HepG2 (cell line): ENCODE data around the gene ZNF526. TPM values are rescaled to one million over a fixed set of nuclear protein-coding genes. Genes with fewer than 3 reads are reported as not detected.

ENCODE experiments used
- ATF3 ChIP-seq: sonication (generic); formaldehyde crosslinking; IDR thresholded peaks from 2 replicates; pipeline ENCODE4 v1.4.0; 2020; ENCODE audit warnings: missing genetic modification reagents
- BRD4 ChIP-seq: sonication (generic); formaldehyde crosslinking; IDR thresholded peaks from 2 replicates; pipeline ENCODE4 v1.4.0; 2020; ENCODE audit warnings: missing genetic modification reagents
- GABPB1 ChIP-seq: IDR thresholded peaks from 2 replicates; pipeline ENCODE4 v1.6.1; 2016; ENCODE audit warnings: mild to moderate bottlenecking, missing genetic modification reagents, moderate library complexity, missing compliant biosample characterization
- HOXA7 ChIP-seq: sonication (generic); formaldehyde crosslinking; IDR thresholded peaks from 2 replicates; pipeline ENCODE4 v1.8.1; 2022; ENCODE audit warnings: mild to moderate bottlenecking, missing genetic modification reagents, moderate library complexity
- KLF15 ChIP-seq: sonication (generic); formaldehyde crosslinking; IDR thresholded peaks from 2 replicates; pipeline ENCODE4 v1.8.1; 2023; ENCODE audit warnings: borderline replicate concordance, mild to moderate bottlenecking, inconsistent platforms, missing genetic modification reagents, mixed read lengths
- PAWR ChIP-seq: sonication (generic); formaldehyde crosslinking; IDR thresholded peaks from 2 replicates; pipeline ENCODE4 v1.4.0; 2020; ENCODE audit warnings: missing genetic modification reagents, mild to moderate bottlenecking, borderline replicate concordance
- PAXIP1 ChIP-seq: sonication (generic); formaldehyde crosslinking; conservative IDR thresholded peaks from 2 replicates; pipeline ENCODE4 v1.4.0; 2020; ENCODE audit warnings: mild to moderate bottlenecking, missing genetic modification reagents, moderate library complexity
- PRDM10 ChIP-seq: sonication (generic); formaldehyde crosslinking; IDR thresholded peaks from 2 replicates; pipeline ENCODE4 v1.4.0; 2020; ENCODE audit warnings: low read depth, missing genetic modification reagents
- SALL1 ChIP-seq: sonication (generic); formaldehyde crosslinking; IDR thresholded peaks from 2 replicates; pipeline ENCODE4 v1.8.0; 2022; ENCODE audit warnings: mild to moderate bottlenecking, missing genetic modification reagents
- SAP130 ChIP-seq: IDR thresholded peaks from 2 replicates; pipeline ENCODE4 v1.6.1; 2016; ENCODE audit warnings: low read depth
- SRY ChIP-seq: sonication (generic); formaldehyde crosslinking; IDR thresholded peaks from 2 replicates; pipeline ENCODE4 v1.8.0; 2022; ENCODE audit warnings: mild to moderate bottlenecking, missing genetic modification reagents
- TGIF2 ChIP-seq: IDR thresholded peaks from 2 replicates; pipeline ENCODE4 v1.6.1; 2016; ENCODE audit warnings: control low read depth, missing compliant biosample characterization
- TOE1 ChIP-seq: sonication (generic); formaldehyde crosslinking; IDR thresholded peaks from 2 replicates; pipeline ENCODE4 v1.4.0; 2020; ENCODE audit warnings: mild to moderate bottlenecking, missing genetic modification reagents
- ZBTB14 ChIP-seq: sonication (generic); formaldehyde crosslinking; IDR thresholded peaks from 2 replicates; pipeline ENCODE4 v1.4.0; 2020; ENCODE audit warnings: missing genetic modification reagents
- ZBTB25 ChIP-seq: IDR thresholded peaks from 2 replicates; pipeline ENCODE4 v1.6.1; 2018; ENCODE audit warnings: missing genetic modification reagents
- ZGPAT ChIP-seq: IDR thresholded peaks from 2 replicates; pipeline ENCODE4 v1.6.1; 2016; ENCODE audit warnings: mild to moderate bottlenecking
- ZNF260 ChIP-seq: sonication (generic); formaldehyde crosslinking; IDR thresholded peaks from 2 replicates; pipeline ENCODE4 v1.4.0; 2020; ENCODE audit warnings: missing genetic modification reagents, low read depth, mild to moderate bottlenecking, borderline replicate concordance
- polyA plus RNA-seq, 8 experiments: library from polyadenylated mRNA; depleted of rRNA in 3 of 8; stranded (reverse) in 7 of 8; unstranded in 1 of 8; fragments of >200 nt; fragmentation: Illumina TruSeq in 4 of 8; extraction: Trizol in 4 of 8; gene quantifications; 2 replicates each; pipeline versions ENCODE4 v1.2.1 to v1.2.3, GENCODE V29; 2011 to 2016; ENCODE audit warnings: low read depth in 4 of 8, missing spikeins in 1 of 8, mixed read lengths in 1 of 8; ENCODE audit not compliant: insufficient read depth in 1 of 8
- total RNA-seq, 5 experiments: library from RNA; depleted of rRNA; stranded (reverse); fragments of >200 nt; fragmentation: Illumina TruSeq; extraction: Trizol; gene quantifications; 2 replicates each; pipeline ENCODE4 v1.2.3, GENCODE V29; 2016; ENCODE audit warnings: low read depth in 1 of 5

ZNF526 gene
- total and polyA plus RNA-seq, 2 of the 13 experiments (the other 11 are each of a cell fraction or from before 2014, with no cell fraction given), result 3.3 to 8.4 TPM

GRCh38 chr19:42253245-42254088, 33.4 kb downstream of the ZNF526 start (continued):
- TF ChIP-seq PAXIP1 (CRISPR knock-in tag), result peak; percentile 81
- no peak for TF ChIP-seq ZNF260 (CRISPR knock-in tag)
- no peak for TF ChIP-seq PAWR
- TF ChIP-seq SRY (CRISPR knock-in tag), result 0 out of 2 replicates have a peak, but pooled peaks have one; percentile 19
- TF ChIP-seq ZBTB25 (CRISPR knock-in tag), result no peak
- TF ChIP-seq ZBTB14 (CRISPR knock-in tag), result no peak
- TF ChIP-seq KLF15 (CRISPR knock-in tag), result no peak
- TF ChIP-seq PRDM10 (CRISPR knock-in tag), result peak; percentile 17; the same call in 1 of the 2 replicates
- peak; percentile 48; the same call in 1 of the 2 replicates for TF ChIP-seq GABPB1 (CRISPR knock-in tag)
- TF ChIP-seq BRD4 (CRISPR knock-in tag), result no peak
- TF ChIP-seq ZGPAT (CRISPR knock-in tag), result no peak
- TF ChIP-seq HOXA7 (CRISPR knock-in tag), result no peak
- TF ChIP-seq TGIF2 (CRISPR knock-in tag), result no peak
- TF ChIP-seq SALL1 (CRISPR knock-in tag), result no peak
- 0 out of 2 replicates have a peak, but pooled peaks have one; percentile 40 for TF ChIP-seq SAP130 (CRISPR knock-in tag)
- TF ChIP-seq ATF3 (CRISPR knock-in tag), result no peak
- no peak for TF ChIP-seq TOE1 (CRISPR knock-in tag)
